GM10266 (cell line): ENCODE measurements around the gene SYT7.

ENCODE experiments used
- DNase-seq: peaks from one replicate; pipeline ENCODE4 v3.0.0; 2012; ENCODE audit errors: extremely low spot score
- TF ChIP-seq, protein P1 (sequence below): IDR thresholded peaks from 2 replicates; pipeline ENCODE4 v1.5.1; 2012; ENCODE audit warnings: mild to moderate bottlenecking, low read depth; ENCODE audit not compliant: control insufficient read depth, insufficient read depth; ENCODE audit errors: missing control alignments

SYT7 gene

DNA sequence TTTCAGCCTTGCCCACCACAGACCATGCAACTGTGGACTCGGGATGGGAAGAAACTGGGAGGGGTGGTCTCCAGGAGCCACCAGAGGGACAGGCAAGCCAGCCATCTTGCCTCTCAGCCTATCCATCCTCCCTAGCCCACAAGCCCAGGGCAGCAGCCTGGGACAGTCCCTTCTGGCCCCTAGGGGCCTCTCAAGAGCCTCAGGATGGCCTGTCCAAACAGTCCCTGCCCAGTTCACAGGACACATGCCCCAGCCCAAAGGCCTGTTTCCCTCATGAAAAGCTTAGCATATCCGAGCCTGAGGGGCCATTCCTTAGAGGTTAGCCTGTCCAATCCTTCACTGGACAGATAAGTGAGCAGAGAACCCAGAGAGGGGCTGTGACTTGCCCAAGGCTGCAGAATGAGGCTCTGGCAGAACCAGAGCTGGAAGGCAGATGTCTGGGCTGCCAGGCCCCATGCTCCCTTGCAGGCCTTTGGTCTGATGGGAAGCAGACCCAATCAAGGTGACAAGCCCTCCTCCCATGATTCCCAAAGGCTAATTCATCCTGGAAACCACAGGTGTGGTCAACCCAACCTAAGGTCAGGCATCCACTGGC is 44.1 kb downstream of the SYT7 start:
- TF ChIP-seq, protein P1, sequence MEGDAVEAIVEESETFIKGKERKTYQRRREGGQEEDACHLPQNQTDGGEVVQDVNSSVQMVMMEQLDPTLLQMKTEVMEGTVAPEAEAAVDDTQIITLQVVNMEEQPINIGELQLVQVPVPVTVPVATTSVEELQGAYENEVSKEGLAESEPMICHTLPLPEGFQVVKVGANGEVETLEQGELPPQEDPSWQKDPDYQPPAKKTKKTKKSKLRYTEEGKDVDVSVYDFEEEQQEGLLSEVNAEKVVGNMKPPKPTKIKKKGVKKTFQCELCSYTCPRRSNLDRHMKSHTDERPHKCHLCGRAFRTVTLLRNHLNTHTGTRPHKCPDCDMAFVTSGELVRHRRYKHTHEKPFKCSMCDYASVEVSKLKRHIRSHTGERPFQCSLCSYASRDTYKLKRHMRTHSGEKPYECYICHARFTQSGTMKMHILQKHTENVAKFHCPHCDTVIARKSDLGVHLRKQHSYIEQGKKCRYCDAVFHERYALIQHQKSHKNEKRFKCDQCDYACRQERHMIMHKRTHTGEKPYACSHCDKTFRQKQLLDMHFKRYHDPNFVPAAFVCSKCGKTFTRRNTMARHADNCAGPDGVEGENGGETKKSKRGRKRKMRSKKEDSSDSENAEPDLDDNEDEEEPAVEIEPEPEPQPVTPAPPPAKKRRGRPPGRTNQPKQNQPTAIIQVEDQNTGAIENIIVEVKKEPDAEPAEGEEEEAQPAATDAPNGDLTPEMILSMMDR = no peak
- no peak for DNase-seq

DNA sequence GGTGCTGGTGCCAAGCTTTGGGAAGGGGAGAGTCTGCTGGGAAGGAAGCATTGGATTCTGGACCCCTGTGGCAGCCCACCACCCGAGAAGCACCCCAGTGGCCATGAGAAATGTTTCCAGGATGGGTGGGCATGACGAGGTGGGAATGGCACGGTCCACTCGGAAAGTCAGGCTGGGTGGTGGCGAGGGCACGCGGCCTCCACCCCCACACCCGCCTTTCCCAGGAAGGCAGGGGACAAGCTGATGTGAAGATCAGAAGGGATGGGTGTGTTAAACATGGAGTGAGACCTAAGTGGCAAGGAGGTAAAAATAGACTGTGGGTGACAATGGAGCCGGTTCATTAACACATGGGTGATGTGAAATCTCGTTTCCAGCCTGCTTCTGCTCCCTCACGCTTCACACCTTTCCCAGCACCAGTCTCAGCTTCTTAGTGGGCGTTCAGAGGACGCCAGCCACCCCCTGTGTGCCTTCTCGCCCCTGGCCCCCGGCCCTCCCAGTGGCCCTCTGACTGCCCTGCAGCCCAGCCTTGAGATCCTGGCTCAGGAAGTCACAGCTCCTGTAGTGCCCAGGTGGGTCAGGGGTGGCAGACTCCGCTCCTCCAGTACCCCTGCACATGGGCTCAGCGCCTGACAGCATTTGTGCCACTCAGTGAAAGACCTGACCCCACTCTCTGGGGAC is 44.7 kb downstream of the SYT7 start:
- TF ChIP-seq, protein P1 = no peak
- DNase-seq = no peak

DNA sequence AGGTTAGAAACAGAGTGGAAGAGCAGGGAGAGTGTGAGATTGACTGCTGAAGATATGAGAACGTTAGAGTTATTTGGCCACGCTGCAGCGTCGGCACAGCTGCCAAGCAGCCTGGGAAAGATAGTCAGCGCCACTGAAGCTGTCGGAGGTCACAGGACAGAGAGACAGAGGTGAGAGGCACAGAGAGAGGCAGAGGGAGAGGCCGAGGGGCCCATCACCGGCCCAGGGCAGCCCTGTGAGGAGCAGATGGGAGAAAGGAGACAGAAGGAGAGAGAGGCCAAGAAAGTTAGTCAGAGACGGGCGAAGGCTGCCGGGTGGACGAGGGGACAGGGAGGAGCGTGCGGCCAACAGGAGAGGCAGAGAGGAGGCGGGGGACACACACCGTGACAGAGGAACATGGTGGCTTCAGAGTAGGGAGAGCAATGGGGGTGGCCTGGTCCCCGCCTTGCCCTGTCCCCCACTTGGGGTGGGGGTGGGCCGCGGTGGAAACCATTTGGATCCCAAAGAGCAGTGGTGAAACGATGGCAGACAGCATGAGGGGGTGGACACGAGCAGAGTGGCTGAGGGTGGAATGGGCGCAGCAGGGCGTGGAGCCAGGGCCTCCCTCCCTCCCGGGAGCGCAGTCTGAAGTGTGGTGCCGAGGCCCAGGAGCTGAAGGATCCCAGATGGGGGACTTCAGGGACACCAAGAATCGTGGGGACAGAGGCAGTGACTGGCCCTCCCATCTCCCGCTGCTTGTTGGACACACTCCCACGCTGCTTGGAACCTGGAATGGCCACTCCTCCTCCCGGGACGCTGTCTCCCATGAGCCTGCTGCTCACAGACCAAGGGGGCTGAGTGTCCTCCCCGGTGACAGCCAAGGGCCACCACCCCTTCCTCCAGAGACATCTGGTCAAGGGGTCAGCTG is 45.7 kb downstream of the SYT7 start:
- TF ChIP-seq, protein P1 = no peak
- DNase-seq = no peak

DNA sequence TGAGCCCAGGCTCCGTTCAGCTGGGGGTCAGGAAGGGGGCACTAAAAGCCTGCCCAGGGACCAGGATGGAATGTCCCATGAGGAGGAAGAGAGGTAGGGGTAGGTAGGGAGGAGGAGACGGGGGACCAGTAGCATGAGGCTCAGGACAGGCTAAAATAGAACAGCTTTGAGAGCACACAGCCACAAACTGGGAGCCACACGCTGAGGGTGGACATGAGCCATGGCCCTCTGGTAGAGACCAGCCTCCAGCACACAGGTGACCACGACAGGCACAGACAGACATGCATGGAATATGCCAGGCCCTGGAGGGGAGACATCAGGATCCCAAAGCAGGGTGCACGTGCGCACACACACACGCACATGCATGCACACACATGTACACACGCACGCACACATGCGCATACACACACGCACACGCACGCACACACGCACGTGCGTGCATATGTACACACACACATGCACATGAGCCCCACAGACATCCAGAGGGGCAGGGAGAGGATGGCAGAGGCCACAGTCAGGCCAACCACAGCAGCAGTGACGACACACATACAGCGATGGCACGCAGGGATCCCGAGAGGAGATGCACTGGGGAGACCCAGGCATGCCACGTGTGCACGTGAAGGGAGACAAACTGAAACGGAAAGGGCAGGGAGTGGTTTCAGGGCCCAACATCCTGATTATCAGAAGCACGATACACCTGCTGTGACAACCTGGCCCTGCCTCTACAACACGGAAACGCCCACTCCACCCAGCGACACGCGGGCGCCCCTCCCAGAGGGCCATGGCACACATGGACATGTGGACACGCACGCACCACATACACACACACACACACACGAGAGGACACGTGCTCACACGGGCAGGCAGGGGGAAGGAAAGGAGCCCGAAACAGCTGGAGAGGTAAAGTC is 46.6 kb downstream of the SYT7 start:
- TF ChIP-seq, protein P1 = no peak
- DNase-seq = no peak

DNA sequence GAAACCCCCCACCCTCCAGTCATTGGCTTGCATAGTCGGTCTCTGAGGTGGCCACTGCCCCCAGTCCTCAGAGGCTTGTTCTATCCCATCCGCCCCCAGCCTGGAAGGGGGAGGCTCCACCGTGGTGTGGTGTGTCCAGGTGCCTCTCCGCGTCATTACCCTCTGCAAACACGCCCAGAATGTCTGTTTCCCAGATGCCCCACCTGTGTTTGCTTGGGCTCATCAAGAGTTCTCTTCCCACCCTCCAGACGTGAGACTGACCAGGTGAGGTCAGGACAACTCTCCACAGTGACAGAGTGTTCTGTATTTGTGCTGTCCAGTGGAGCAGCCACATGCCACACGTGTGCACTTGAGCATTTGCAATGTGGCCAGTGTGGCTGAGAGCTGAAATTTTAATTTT is 47.5 kb downstream of the SYT7 start:
- DNase-seq = no peak

DNA sequence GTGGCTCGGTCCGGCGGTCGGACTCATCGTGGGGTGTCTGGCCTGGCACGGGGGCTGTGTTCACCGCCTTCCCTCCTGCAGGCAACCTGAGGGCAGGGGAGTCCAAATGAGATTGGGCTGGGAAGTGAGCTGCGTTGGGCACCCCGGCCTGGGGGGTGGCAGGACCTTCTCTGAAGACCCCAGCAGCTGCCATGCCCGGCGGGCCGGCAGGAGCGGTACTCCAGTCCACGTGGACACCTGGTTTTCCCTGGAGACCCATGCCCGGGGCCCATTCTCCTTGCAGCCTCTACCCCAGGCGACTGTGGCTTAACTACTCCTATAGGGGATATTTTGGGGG is 47.9 kb downstream of the SYT7 start:
- TF ChIP-seq, protein P1 = no peak
- DNase-seq = no peak

More for the DNA sequence above, 47.5 kb downstream of the SYT7 start:
- TF ChIP-seq, protein P1 = no peak
